GM12878 (cell line): Measurements from ENCODE around the gene PLEKHM2. TPM values are rescaled to one million over a fixed set of nuclear protein-coding genes. Genes with fewer than 3 reads are reported as not detected.

ENCODE experiments used
- ATAC-seq: fragments of 200-7000 bp; cut with Tn5 transposase; 3 replicates; pipeline ENCODE4 v1.9.1; 2020; ENCODE audit warnings: mild to moderate bottlenecking, moderate library complexity
- BruUV-seq: library from RNA; stranded (reverse); fragments of 400-500 nt; replicated peaks from 2 replicates; lab custom pipeline; 2021; lab: Mats Ljungman, UMichigan
- CTCF ChIA-PET: fragments of 300-600 bp; sonication (Branson Sonifier 250); formaldehyde crosslinking; extraction: SDS; loops from one replicate; lab custom pipeline; 2021; ENCODE audit warnings: inconsistent platforms; lab: Yijun Ruan, JAX
- POLR2A ChIA-PET: fragments of 350-600 bp; formaldehyde crosslinking; extraction: SDS; loops from one replicate; lab custom pipeline; 2021; ENCODE audit warnings: inconsistent platforms; lab: Charles Lee
- RAD21 ChIA-PET: fragments of 300-600 bp; sonication (Branson Sonifier 250); formaldehyde crosslinking; loops from one replicate; lab custom pipeline; 2023; ENCODE audit warnings: antibody characterized with exemption; ENCODE audit not compliant: unreplicated experiment; lab: Charles Lee
- SMC1A ChIA-PET: fragments of 300-600 bp; sonication (Branson Sonifier 250); formaldehyde crosslinking; loops from one replicate; lab custom pipeline; 2023; ENCODE audit not compliant: unreplicated experiment, uncharacterized antibody; lab: Charles Lee
- DNase-seq: peaks from one replicate; pipeline ENCODE4 v3.0.0-alpha.2; 2011; ENCODE audit warnings: low read depth, low spot score
- FAIRE-seq: peaks from 3 replicates; lab custom pipeline; 2011; peaks lifted over from hg19 to GRCh38; lab: Jason Lieb, UNC
- H2AFZ ChIP-seq: 2 replicates; pipeline ENCODE4 v1.6.0; 2011; ENCODE audit warnings: low read depth, low read length, control low read depth; ENCODE audit not compliant: control insufficient read depth
- H3K27ac ChIP-seq: 2 replicates; pipeline ENCODE4 v1.5.1; 2011; ENCODE audit warnings: control low read depth; ENCODE audit not compliant: control insufficient read depth, insufficient read depth
- H3K27me3 ChIP-seq, 2 experiments: replicated peaks in 1 of 2; 2 replicates each; pipeline versions ENCODE4 v1.6.0 to v1.6.1; 2011; ENCODE audit warnings: low read length in 1 of 2; ENCODE audit not compliant: control insufficient read depth in 2 of 2, insufficient read depth in 2 of 2
- H3K36me3 ChIP-seq, 2 experiments: 2 replicates each; pipeline ENCODE4 v1.5.1; 2011; ENCODE audit warnings: low read length in 1 of 2; ENCODE audit not compliant: control insufficient read depth in 2 of 2, insufficient read depth in 2 of 2
- H3K4me1 ChIP-seq: 2 replicates; pipeline ENCODE4 v1.6.1; 2011; ENCODE audit warnings: mild to moderate bottlenecking, low read length, moderate library complexity, mixed read lengths; ENCODE audit not compliant: control insufficient read depth, insufficient read depth
- H3K4me2 ChIP-seq: 2 replicates; pipeline ENCODE4 v1.6.0; 2011; ENCODE audit warnings: control low read depth; ENCODE audit not compliant: control insufficient read depth, insufficient read depth
- H3K4me3 ChIP-seq: fragments of 200-600 bp; sonication (generic); 2 replicates; pipeline ENCODE4 v1.5.1; 2016
- H3K79me2 ChIP-seq: 2 replicates; pipeline ENCODE4 v1.6.0; 2011; ENCODE audit warnings: low read length; ENCODE audit not compliant: control insufficient read depth, insufficient read depth
- H3K9ac ChIP-seq: 2 replicates; pipeline ENCODE4 v1.8.0; 2011; ENCODE audit warnings: low read length, control low read depth, mixed read lengths; ENCODE audit not compliant: control insufficient read depth, insufficient read depth
- H3K9me3 ChIP-seq: replicated peaks from 3 replicates; pipeline ENCODE4 v1.5.1; 2011; ENCODE audit warnings: mild to moderate bottlenecking, low read length; ENCODE audit not compliant: control insufficient read depth, insufficient read depth
- H4K20me1 ChIP-seq: 2 replicates; pipeline ENCODE4 v1.6.0; 2011; ENCODE audit not compliant: control insufficient read depth, insufficient read depth
- BCL3 ChIP-seq: IDR thresholded peaks from 2 replicates; pipeline ENCODE4 v1.6.1; 2011; ENCODE audit warnings: borderline replicate concordance, low read depth, mild to moderate bottlenecking, moderate library complexity, low read length; ENCODE audit not compliant: insufficient read depth, poor library complexity, severe bottlenecking
- CBX5 ChIP-seq: sonication (generic); IDR thresholded peaks from 2 replicates; pipeline ENCODE4 v1.6.1; 2016; ENCODE audit warnings: low read depth, moderate library complexity, mild to moderate bottlenecking, inconsistent platforms
- CEBPZ ChIP-seq: fragments of 150-350 bp; IDR thresholded peaks from 2 replicates; pipeline ENCODE4 v1.6.1; 2016; ENCODE audit warnings: low read depth, low read length
- FOXM1 ChIP-seq: IDR thresholded peaks from 2 replicates; pipeline ENCODE4 v1.6.1; 2012; ENCODE audit warnings: low read depth, mild to moderate bottlenecking, inconsistent platforms, low read length, moderate library complexity
- HDGF ChIP-seq: fragments of 450-650 bp; IDR thresholded peaks from 2 replicates; pipeline ENCODE4 v1.6.1; 2016; ENCODE audit warnings: antibody characterized with exemption
- HSF1 ChIP-seq: fragments of 150-350 bp; IDR thresholded peaks from 2 replicates; pipeline ENCODE4 v1.6.1; 2014; ENCODE audit warnings: mild to moderate bottlenecking, low read depth, low read length
- IRF3 ChIP-seq: fragments of 450-650 bp; IDR thresholded peaks from 2 replicates; pipeline ENCODE4 v1.6.1; 2014; ENCODE audit warnings: mild to moderate bottlenecking
- IRF5 ChIP-seq: fragments of 450-650 bp; IDR thresholded peaks from 2 replicates; pipeline ENCODE4 v1.6.1; 2017; ENCODE audit warnings: borderline replicate concordance
- JUNB ChIP-seq: IDR thresholded peaks from 2 replicates; pipeline ENCODE4 v1.6.1; 2016; ENCODE audit warnings: antibody characterized with exemption, mild to moderate bottlenecking
- PBX3 ChIP-seq: IDR thresholded peaks from 2 replicates; pipeline ENCODE4 v1.6.1; 2011; ENCODE audit warnings: mild to moderate bottlenecking, low read depth, low read length, moderate library complexity; ENCODE audit not compliant: insufficient replicate concordance
- STAT1 ChIP-seq: fragments of 450-650 bp; conservative IDR thresholded peaks from 2 replicates; pipeline ENCODE4 v1.6.1; 2014; ENCODE audit warnings: antibody characterized with exemption, mild to moderate bottlenecking
- ZBED1 ChIP-seq: IDR thresholded peaks from 2 replicates; pipeline ENCODE4 v1.6.1; 2016; ENCODE audit warnings: borderline replicate concordance
- WGBS: methylation state at CpG from one replicate; pipeline ENCODE4 v1.1.6; 2016; ENCODE audit warnings: low lambda C conversion rate; ENCODE audit not compliant: insufficient replicate concordance, insufficient coverage; ENCODE audit errors: missing lambda C conversion rate; 5-methylcytosine and 5-hydroxymethylcytosine counted together
- in situ Hi-C: fragments of 300-500 bp; cut with MboI; formaldehyde crosslinking; loops from 9 replicates; pipeline ENCODE4 v1.14.3; 2018; ENCODE audit warnings: mixed read lengths
- intact Hi-C: fragments of 100-400 bp; cut with micrococcal nuclease; formaldehyde crosslinking; loops from one replicate; pipeline ENCODE4 v1.14.2; 2022; ENCODE audit not compliant: unreplicated experiment
- polyA plus RNA-seq, 11 experiments: library from polyadenylated mRNA; depleted of rRNA in 4 of 11; unstranded in 6 of 11; stranded (reverse) in 5 of 11; fragments of >200 nt; fragmentation: Nextera tagmentation in 4 of 11; fragmentation: Illumina TruSeq in 1 of 11; extraction: Ambion mirVana in 4 of 11; extraction: Trizol in 1 of 11; gene quantifications; 1 replicate in 1 of 11; 2 replicates in 10 of 11; pipeline versions ENCODE4 v1.2.1 to v1.2.3, GENCODE V29; 2011 to 2016; ENCODE audit warnings: inconsistent platforms in 2 of 11, missing spikeins in 2 of 11, low read depth in 1 of 11
- total RNA-seq, 4 experiments: library from RNA; depleted of rRNA in 3 of 4; stranded (reverse); fragments of >200 nt in 3 of 4; fragmentation: Illumina TruSeq in 1 of 4; extraction: Trizol in 1 of 4; gene quantifications; 2 replicates each; pipeline versions ENCODE4 v1.2.1 to v1.2.3, GENCODE V29; 2013 to 2021

Gene PLEKHM2
- total and polyA plus RNA-seq, 10 of the 15 experiments (the other 5 are each of a cell fraction or from before 2014, with no cell fraction given): 0.37 to 55.2 (median 19.3) TPM

- WGBS: 46% methylated on average over 7 of the region's 7 CpGs
- FAIRE-seq (no peak), ATAC-seq (no peak), DNase-seq (no peak)
- Histone ChIP-seq H3K27me3 (no peaks in the 10 kb centered on the region), H2AFZ (no peak overlapping the region), H3K4me3 (no peak overlapping the region), H3K79me2 (peaks cover 18% of the 10 kb centered on the region), H3K4me1 (peaks cover 6% of the 10 kb centered on the region), H3K36me3 (no peaks in the 10 kb centered on the region), H3K4me2 (no peak overlapping the region), H3K9ac (no peak overlapping the region), H3K27ac (no peak overlapping the region), H3K9me3 (no peaks in the 10 kb centered on the region; the same call in 2 of the 3 replicates), H4K20me1 (no peaks in the 10 kb centered on the region)
- BruUV-seq: no TSS peak
- intact Hi-C loops: no loop called here
- POLR2A ChIA-PET: interaction anchor here (0.7 to 1.2 kb wide), 4 partner anchors 16 to 64 kb away, joined by 3 to 5 read pairs (median 4); no protein-coding TSS in a partner anchor
- SMC1A ChIA-PET: interaction anchor here (0.8 to 4.6 kb wide), 6 partner anchors 9 to 53 kb away, joined by 3 to 25 read pairs (median 7); no protein-coding TSS in a partner anchor
- RAD21 ChIA-PET: interaction anchor here (0.8 to 4.6 kb wide), 2 partner anchors 16 to 46 kb away, joined by 3 to 22 read pairs; no protein-coding TSS in a partner anchor
- CTCF ChIA-PET: interaction anchor here (1.0 to 1.7 kb wide), 2 partner anchors 17 to 62 kb away, joined by 3 to 5 read pairs; no protein-coding TSS in a partner anchor
- in situ Hi-C loops: no loop called here
- no peak for TF ChIP-seq CEBPZ
- no peak for TF ChIP-seq ZBED1
- TF ChIP-seq HDGF: no peak
- no peak for TF ChIP-seq IRF5
- no peak for TF ChIP-seq BCL3
- no peak for TF ChIP-seq HSF1
- TF ChIP-seq PBX3: no peak
- peak; percentile 77 for TF ChIP-seq JUNB
- no peak for TF ChIP-seq CBX5
- no peak for TF ChIP-seq STAT1
- no peak for TF ChIP-seq FOXM1
- TF ChIP-seq IRF3: no peak
Measured at GRCh38 chr1:15680561-15681348, 3.4 kb upstream of the PLEKHM2 start.
